CD4-positive, alpha-beta T cell treated with Interleukin-21 for 1 hour (primary cell): ENCODE measurements around the gene SLCO1B1.
A peak's percentile ranks its signal among the peaks of the same experiment; 100 is the strongest.
"Not testable (repeated sequence)": the region's sequence is repeated elsewhere in the genome, so short reads cannot be mapped to it uniquely, and the experiment has no call there.

ENCODE experiments used
- DNase-seq: peaks from one replicate; pipeline ENCODE4 v3.0.0-alpha.2; 2020

SLCO1B1 gene

GRCh38 chr12:21130998-21131397 is at the start of gene SLCO1B1:
Gene SLCO1B1 (plus strand): TSS chr12:21131194. CDS start chr12:21141575, 10,381 bp downstream.
- DNase-seq = no peak

GRCh38 chr12:21084753-21085152 is 46.2 kb upstream of the SLCO1B1 start:
- not testable (repeated sequence) for DNase-seq

- DNase-seq = no peak
Measured at GRCh38 chr12:21111732-21112131, 19.3 kb upstream of the SLCO1B1 start.

GRCh38 chr12:21113266-21113665 is 17.7 kb upstream of the SLCO1B1 start:
- no peak for DNase-seq

GRCh38 chr12:21117995-21118394 is 13.0 kb upstream of the SLCO1B1 start:
- DNase-seq = no peak

GRCh38 chr12:21118760-21119159 is 12.2 kb upstream of the SLCO1B1 start:
- DNase-seq = no peak

GRCh38 chr12:21129351-21129750 is 1.6 kb upstream of the SLCO1B1 start:
- no peak for DNase-seq

- no peak for DNase-seq
Measured at GRCh38 chr12:21129906-21130305, 1.1 kb upstream of the SLCO1B1 start.

- not testable (repeated sequence) for DNase-seq
Measured at GRCh38 chr12:21137318-21137999, 6.5 kb downstream of the SLCO1B1 start.

- no peak for DNase-seq
Measured at GRCh38 chr12:21138016-21138415, 7.0 kb downstream of the SLCO1B1 start.

- DNase-seq = no peak
Measured at GRCh38 chr12:21144309-21144708, 13.3 kb downstream of the SLCO1B1 start.

- DNase-seq = not testable (repeated sequence)
Measured at GRCh38 chr12:21149861-21150260, 18.9 kb downstream of the SLCO1B1 start.

GRCh38 chr12:21151184-21151583 is 20.2 kb downstream of the SLCO1B1 start:
- DNase-seq = no peak

GRCh38 chr12:21155522-21156351 is 24.7 kb downstream of the SLCO1B1 start:
- no peak for DNase-seq

GRCh38 chr12:21165048-21165447 is 34.1 kb downstream of the SLCO1B1 start:
- DNase-seq = no peak

- peak; percentile 29 for DNase-seq
Measured at GRCh38 chr12:21169878-21170472, 39.0 kb downstream of the SLCO1B1 start.

- no peak for DNase-seq
Measured at GRCh38 chr12:21172079-21172478, 41.1 kb downstream of the SLCO1B1 start.

- DNase-seq = no peak
Measured at GRCh38 chr12:21183721-21184275, 52.8 kb downstream of the SLCO1B1 start.

GRCh38 chr12:21190016-21190415 is 59.0 kb downstream of the SLCO1B1 start:
- no peak for DNase-seq

- DNase-seq = not testable (repeated sequence)
Measured at GRCh38 chr12:21214433-21214832, 83.4 kb downstream of the SLCO1B1 start.

GRCh38 chr12:21219206-21219605 is 88.2 kb downstream of the SLCO1B1 start:
- DNase-seq = no peak

GRCh38 chr12:21220266-21220665 is 89.3 kb downstream of the SLCO1B1 start:
- DNase-seq = no peak

GRCh38 chr12:21221072-21221471 is 90.1 kb downstream of the SLCO1B1 start:
- no peak for DNase-seq
